Activated CD4-positive, alpha-beta T cell treated with anti-CD3 and anti-CD28 coated beads, Interleukin-2, amount 50 U/mL, for 24 hours (primary cell): Measurements from ENCODE around the gene RALGAPB.

Source experiments
- DNase-seq, 2 donors: peaks; one replicate each; pipeline ENCODE4 v3.0.0-alpha.2; 2020; ENCODE audit warnings: low read depth in 1 of 2, low spot score in 1 of 2

Gene RALGAPB

DNA sequence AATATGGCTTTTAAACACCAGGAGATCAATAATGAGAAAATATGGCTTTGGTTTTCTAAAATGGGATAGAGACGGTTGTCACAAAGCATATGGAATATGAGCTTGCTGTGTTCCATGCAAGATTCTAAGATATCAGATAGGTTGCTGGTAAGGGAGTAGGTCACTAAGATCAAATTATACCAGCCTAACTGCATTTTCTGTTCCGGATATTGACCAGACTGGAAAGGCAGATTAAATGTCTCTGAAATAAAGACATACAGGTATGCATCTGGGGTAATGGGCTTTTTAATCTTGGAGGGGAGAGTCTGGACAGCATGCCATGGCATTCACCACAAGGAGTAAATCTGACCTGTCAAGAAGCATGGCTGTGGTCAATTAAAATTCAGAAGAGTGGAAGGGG, 73.1 kb downstream of the RALGAPB start:
- DNase-seq: no peak

DNA sequence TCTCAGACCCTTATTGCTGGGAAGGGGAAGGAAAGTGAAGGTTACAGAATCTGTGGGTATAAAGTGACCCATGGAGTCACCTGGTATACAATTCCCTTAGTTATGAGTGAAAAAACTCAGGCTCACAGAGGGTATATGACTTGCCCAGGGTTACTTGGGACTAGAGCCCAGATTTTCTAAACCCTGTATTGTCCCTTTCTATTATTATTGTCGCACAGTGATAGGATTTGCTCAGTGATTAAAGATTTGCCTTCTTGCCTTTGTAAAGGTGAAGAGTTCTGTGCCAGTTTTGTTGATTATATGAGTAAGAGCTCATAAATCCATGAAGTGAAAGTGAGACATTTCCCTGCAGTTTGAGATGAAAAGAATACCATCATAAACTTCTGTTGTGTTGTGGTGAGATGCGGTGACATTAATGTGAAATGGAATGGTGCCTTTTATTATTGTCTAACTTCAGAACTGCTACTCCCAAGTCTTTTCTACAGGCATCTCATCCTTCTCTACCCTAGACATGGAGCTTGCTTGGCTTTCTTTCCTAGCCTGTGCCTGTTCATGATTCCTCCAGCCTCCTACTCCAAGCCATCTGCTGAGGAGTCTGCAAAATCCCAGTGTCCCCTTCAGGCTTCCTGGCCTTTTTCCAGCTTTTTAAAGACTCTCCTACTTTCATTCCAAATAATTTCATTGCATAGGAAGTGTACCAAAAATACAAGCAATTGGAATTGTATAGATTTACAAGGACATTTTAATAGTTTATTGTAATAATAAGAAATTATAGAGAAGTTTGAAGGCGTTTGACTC, 74.8 kb downstream of the RALGAPB start:
- DNase-seq: no peak

DNA sequence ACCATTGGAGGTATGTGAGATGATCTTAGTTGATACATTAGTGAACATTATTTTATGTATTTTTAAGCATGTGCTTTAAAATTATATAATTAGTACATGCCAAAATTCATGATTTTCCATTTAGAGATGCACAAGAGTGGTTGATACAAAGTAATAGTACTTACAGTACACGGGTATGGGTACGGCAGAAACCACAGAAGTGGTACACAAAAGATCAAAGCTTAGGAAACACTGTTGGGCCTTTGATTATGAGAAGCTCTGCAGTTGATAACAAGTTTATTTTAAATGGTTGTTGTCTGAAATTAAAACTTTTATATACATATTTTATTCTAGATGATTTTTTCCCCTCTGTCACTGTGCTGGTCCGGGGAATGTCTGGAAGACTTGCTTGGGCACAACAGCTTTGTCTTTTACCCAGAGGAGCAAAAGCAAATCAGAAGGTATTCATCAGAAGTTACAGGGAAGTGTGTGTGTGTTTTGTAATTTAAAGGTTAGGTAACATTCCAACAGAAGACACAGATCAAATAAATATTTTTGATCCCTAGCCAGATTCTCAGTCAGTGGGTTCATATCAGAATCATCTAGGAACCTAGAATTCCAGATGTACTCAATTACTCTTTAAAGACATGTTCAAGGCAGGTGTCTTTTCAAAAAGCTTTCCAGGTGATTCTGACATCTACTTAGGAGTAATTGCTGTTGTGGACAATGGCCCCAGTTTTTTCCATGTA, 75.9 kb downstream of the RALGAPB start:
- no peak for DNase-seq

DNA sequence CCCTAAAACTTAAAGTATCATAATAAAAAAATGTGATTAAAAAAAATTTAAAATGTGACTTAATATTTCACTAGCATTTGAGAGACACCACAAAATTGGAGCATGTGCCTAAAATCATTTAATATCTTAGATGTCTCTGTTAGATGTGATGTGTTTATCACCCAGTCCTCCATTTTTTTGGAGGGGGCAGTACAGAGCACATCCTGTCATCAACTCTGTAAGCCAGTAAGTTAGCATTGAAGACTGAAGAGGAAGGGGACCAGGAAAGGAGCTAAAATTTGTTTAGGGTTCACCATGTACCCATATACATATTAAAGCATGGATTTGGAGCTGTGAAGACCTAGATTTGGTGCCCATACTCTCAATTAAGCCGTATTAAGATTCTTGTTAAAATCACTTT, 77.6 kb downstream of the RALGAPB start:
- no peak for DNase-seq

DNA sequence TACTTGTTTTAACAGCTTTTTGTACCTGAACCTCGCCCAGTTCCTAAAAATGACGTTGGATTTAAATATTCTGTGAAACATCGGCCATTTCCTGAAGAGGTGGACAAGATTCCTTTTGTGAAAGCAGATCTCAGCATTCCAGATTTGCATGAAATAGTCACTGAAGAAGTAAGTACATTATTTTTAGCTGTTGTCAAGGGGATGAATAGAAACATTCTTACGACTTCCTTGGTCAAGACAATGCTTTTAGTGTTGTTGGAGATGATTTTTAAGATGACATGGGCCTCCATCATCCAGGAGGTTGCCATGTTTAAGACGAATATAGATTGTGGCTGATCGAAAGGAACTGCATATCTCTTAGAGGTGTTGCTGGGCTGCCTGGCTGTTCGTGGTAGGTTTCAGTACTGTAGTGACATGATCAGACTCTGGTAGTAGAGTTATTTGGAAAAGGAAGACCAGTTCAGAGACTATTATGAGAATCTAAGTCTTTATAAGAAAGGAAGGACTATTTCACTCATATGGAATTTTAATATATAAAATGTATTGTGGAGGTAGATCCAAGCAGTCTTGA, 78.5 kb downstream of the RALGAPB start:
- DNase-seq: no peak

DNA sequence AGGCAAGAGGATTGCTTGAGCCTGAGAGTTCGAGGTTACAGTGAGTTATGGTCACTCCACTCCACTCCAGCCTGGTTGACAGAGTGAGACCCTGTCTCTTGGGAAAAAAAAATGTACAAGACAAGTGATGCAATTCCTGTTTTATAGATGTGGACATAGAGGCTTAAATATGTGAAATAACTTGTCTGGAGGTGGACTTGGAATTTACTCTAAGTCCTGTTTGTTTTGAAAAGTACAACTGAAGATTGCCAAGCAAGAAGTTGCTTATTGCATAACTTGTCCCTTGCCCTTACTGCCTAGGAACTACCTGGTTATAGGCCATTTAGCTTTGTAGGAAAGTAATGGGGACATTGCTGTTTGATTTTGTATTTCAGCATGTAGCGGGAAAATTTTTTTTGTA, 82.3 kb downstream of the RALGAPB start:
- DNase-seq: no peak

DNA sequence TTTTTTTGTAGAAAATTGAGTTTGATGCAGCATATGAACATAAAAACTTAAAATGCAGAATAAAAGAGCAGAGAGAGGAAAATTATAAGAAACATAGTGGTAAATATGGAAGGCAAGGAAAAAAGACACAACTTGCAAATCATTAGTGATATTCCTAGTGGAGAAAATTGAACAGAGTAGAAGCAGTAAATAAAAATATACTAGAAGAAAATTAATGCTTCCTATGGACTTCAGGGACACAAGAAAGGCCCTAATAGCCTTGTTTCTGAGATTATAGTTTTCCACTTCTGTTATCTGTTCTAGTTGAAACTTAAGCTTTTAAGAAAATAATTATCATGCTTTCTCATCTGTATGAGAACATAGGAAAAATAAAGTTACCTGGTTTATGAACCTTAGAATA, 82.8 kb downstream of the RALGAPB start:
- DNase-seq: no peak

DNA sequence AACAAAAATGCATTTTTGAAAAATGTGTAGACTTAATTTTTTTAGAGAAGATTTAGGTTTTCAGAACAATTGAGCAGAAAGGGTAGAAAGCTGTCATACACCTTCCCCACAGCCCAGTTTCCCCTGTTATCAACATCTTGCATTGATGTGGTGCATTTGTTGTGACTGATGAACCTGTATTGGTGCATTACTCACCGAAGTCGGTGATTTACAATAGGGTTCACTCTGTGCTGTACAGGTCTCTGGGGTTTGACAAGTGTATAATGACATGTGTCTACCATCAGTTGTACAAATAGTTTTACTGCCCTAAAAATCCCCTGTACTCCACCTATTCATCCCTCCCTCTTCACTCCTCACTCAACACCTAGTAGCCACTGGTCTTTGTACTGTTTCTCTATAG, 84.5 kb downstream of the RALGAPB start:
- DNase-seq: no peak

DNA sequence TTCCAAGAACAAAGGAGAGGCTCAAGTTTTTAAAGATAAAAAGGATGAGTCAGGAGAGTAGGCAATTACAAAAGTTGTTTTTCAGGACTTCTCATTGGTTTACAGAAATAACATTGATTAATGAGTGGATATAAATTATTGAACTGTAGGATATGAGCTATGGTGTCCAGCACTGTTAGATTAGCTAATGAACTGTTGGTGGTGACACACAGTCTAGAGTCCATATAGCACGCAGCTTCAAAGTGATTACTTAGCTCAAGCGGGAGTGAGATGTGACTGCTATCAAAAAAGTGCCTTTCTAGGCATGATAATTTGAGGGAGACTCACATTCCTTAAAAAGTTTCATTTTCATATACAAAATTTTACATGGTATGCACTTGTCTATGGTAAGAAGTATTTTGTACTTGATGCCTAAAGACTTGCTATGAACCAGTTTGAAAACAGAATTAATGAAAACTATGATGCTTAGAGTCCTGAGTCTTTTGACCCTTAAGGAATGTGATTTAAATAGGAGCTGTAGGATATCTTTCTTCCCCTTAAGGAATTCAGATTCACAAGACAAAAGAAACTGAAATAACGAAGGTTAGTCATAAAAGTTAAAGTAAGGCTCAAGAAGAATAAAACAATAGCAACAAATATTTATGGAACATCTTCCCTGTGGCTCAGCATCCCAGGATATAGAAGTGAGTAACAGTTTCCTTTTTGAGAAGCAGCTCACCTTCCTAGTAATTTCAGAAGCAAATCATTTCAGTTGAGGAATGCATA, 86.1 kb downstream of the RALGAPB start:
- no peak for DNase-seq

DNA sequence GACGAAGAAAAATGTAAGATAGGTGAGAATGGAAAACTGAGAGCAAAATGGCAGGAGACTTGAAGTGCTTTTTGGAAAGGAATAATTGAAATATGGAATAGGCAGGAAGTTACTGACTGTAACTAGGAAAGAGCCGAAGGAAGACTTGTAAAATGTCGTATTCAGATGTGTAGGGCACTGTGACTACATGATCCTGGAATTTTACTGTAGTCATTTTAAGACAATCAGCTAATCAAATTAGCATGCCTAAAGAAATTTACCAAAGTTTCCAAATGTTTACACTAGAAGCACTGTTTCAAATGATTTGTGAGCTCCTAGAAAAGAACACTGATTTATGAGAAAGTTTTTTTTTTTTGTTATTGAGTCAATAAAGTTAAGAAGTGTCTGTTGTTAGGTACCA, 87.1 kb downstream of the RALGAPB start:
- DNase-seq: no peak

DNA sequence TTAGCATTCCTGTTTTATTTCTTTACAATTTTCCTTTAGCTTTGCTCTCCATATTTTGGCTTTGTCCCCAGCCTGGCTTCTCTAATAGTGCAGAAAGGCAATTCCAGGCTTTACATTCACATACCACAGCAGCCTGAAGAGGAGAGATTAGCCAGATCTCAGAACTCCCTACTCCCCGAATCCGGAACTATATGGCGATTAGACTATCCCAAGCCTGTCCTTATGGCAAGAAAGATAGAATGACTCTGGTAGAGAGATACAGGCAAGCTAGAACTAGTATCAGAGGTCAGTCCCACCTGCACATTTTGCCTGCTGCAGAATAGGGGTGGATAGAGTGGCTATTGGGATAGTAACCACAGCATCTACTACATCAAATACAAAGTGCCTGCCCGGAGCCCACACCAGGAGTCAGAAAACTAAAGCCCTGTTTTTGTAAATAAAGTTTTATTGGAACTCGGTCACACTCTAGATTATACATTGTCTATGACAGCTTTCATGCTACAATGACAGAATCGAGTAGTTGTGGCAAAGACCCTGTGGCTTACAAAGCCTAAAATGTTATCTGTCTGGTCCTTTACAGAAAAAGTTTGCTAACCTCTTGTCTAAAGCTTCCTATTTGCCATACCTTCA, 91.3 kb downstream of the RALGAPB start:
- DNase-seq: no peak

DNA sequence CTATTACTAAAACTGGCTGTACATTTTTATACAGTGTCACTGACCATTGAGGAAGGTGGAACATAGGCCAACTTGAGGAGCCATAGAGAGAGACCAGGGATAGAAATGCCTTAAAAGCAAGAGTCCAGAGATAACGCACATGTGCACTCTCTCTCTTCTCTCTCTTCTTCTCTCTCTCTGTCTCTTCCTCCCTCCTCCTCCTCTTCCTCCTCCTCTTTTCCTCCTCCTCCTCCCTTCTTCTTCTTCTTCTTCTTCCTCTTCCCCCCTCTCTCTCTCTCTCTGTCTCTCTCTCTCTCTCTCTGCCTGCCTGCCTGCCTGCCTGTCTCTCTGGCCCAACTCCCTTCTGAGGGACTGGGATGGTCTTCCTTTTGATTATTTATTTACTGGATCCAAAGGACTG, 92.0 kb downstream of the RALGAPB start:
- DNase-seq: no peak

DNA sequence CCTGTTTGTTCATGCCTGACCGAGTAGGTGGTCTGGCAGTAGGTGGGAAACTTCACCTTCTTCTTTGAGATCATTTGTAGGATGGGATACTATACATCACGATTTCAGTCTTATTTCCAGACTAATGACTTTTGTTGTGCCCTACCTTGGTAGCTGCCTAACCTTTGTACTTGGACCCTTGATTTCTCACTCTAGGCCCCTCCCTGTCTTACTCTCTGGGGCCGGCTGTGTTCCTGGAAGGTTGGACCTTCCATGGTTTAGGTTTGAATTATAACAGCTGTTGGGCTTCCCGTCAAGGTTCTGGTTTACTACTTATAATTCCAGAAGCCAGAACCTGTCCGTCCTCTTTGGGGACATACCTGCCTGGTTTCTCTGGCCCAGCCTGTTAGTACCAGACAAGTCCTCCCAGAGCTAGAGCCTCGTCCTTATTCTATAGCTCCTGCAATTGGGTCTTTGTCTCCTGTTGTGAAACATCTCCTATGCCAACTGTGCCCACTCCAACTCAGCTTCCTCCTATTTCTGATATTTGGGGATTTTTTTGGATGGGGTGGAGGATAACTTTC, 93.5 kb downstream of the RALGAPB start:
- DNase-seq: no peak

DNA sequence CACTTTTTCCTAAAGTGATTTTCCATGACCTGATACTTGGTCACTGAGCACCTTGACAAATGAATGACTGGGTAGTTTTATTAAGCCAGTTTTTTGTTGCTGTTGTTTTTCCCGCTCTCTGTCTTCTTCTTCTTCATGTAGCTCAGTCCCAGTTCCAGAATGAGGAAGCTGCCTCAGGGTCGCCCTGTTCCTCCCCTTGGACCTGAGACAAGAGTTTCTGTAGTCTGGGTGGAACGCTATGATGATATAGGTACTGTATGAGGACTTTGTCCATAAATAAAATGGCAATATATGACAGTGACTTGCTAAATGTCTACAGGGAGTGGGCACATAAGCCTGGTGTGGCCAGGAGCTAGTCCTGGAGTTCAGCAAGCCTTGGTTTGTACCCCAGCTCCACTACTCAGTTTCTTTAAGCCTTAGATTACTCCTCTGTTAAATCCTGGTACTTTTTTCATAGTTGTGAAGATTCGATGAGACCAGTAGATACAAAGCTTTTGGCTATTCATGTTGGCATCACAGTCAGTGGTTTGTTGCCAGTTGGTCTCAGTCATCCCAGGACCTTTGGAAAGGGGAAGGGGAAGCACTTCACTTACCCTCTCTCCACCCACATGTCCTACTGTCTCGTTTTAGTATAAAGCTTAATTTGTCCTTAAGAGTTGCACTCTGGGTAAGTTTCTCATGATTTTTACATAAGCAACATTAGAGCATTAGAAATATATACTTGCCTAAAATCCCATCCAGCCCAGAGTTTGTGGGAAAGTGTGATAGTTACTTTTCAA, 97.3 kb downstream of the RALGAPB start:
- DNase-seq: no peak

DNA sequence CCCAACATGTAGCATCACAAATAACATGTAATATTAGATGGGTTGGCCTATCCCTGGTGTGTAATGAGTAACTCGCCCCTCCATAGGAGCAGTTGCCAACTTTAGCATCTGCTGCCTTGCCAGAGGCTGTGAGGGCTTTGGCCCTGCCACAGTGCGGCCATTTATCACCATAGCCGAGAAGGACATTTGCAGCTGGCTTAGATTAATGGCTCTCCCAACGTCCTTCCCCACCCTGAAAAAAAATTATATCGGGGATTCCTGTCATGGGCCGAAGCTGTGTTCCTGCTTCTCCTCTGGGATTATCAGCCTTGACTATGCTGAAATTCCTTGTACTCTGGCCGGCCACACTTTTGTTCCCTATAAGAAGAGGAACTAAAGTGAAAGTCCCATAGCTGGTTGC, 100.8 kb downstream of the RALGAPB start:
- DNase-seq: no peak

DNA sequence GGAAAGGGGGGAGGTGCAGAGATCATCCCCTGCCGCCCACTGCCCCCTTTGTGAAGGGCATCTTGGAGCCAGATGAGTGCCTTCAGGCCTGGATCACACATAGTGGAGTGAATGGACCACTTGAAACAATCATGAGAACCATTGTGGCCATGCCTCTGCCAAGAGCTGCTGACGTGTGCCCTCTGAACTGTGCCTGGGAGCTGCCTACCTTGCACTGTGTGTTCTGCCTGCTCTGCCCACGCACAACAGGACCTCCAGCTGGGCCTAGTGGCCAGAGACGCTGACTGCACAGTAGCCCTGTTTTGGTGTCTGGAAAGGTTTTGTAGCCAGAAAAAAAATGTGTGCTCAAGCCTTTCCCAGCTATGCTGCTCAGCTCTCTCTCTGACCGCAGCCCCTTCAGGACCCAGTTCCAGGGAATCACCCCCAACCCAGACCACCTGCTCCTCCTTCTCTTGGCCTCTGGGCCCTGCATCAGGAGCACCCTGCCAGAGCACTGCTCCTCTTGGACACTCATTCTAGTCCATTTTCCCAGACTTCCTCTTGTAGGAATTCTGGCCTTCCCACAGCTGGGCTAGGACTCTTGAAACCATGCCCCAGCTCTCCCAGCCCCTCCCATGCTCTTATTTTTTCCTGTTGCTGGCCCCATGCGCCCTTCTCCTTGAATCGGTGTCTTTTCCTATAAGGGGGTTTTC, 106.7 kb downstream of the RALGAPB start:
- DNase-seq: no peak

DNA sequence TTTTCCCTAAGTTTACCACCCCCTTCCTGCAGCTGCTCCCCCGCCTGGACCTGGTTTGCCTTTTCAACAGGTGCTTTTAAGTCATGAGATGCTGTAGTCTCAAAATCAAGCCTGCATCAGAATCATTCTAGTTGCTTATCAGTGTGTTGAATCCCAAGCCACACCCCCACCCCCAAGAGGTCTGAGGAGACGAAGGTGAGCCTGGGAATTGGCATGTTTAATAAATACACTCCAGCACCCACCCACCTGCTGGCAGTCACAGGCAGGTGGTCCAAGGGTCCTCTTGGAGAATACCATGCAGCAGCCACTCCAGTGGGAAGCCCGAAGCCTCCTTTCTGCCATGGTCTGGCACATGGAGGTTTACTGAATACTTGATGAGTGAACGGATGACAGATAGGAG, 107.3 kb downstream of the RALGAPB start:
- no peak for DNase-seq

DNA sequence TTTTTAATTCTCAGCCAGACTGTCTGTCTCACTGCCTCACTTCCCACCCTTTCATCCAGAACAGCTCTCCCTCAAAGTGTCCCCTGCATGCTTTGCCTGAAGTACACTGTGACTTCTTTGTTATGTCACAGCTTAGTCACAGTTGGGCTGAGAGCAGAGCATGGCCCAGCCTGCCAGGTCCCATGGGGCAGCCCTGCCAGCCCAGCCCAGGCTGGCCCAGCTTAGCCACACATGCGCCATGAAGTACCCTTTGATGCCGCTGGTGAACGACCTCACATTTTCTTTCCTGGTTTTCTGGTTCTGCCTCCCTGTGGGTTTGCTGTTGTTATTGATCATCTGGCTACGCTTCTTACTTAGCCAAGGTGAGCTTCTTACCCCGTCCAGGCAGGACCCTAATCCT, 108.4 kb downstream of the RALGAPB start, which contains the start of gene ADIG:
ADIG (plus strand) TSS at position 185 of the 400 bp plus-strand sequence; CDS start at position 239, 54 bp downstream.
- DNase-seq: no peak

DNA sequence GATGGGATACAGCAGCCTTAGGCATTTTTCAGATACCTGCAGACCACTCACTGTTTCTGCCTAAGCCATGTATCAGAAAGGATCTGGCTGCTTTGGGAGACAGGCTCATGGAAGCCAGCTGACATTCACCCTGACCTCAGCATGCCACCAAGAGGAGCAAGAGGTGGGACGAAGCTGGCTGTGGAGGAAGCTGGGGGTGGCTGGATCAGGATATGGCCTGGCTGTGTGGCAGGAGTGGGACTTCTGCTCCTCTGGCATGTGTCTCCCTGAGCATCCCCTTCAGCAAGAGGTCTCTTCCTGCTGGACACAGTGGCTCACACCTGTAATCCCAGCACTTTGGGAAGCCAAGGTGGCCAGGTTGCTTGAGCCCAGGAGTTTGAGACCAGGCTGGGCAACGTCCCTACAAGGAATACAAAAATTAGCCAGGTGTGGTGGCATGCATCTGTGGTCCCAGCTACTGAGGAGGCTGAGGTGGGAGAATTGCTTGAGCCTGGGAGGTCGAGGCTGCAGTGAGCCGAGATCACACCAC, 109.3 kb downstream of the RALGAPB start:
- DNase-seq: no peak
